Measurements from ENCODE around the gene C7.
A peak's percentile ranks its signal among the peaks of the same experiment; 100 is the strongest.
"Not testable (repeated sequence)": the region's sequence is repeated elsewhere in the genome, so short reads cannot be mapped to it uniquely, and the experiment has no call there.

Gene C7

GRCh38 chr5:40988746-40989510 is 79.6 kb downstream of the C7 start:
- FAIRE-seq (no peak), DNase-seq (ENCODE audit: low spot score) (peak; percentile 34)

- FAIRE-seq = no peak
- DNase-seq (ENCODE audit: low spot score) = no peak
Measured at GRCh38 chr5:40991168-40991980, 82.1 kb downstream of the C7 start.

GRCh38 chr5:40991981-40992559 is 82.8 kb downstream of the C7 start:
- FAIRE-seq (no peak), DNase-seq (ENCODE audit: low spot score) (no peak)

- FAIRE-seq (no peak), DNase-seq (ENCODE audit: low spot score) (peak; percentile 33)
Measured at GRCh38 chr5:40995801-40996586, 86.7 kb downstream of the C7 start.

- DNase-seq (ENCODE audit: low spot score) (no peak), FAIRE-seq (no peak)
Measured at GRCh38 chr5:40999142-40999541, 89.8 kb downstream of the C7 start.

GRCh38 chr5:40999966-41000365 is 90.7 kb downstream of the C7 start:
- DNase-seq (ENCODE audit: low spot score) (no peak), FAIRE-seq (no peak)

- DNase-seq (ENCODE audit: low spot score) = no peak
- no peak for FAIRE-seq
Measured at GRCh38 chr5:41003670-41004376, 94.5 kb downstream of the C7 start.

GRCh38 chr5:41004931-41005330 is 95.6 kb downstream of the C7 start:
- DNase-seq (ENCODE audit: low spot score) = no peak
- no peak for FAIRE-seq

- DNase-seq (ENCODE audit: low spot score) (peak; percentile 81), FAIRE-seq (peak; percentile 84)
Measured at GRCh38 chr5:41009232-41009631, 99.9 kb downstream of the C7 start.

GRCh38 chr5:41010572-41010971 is 101.3 kb downstream of the C7 start:
- FAIRE-seq = no peak
- DNase-seq (ENCODE audit: low spot score) = no peak

- FAIRE-seq (no peak), DNase-seq (ENCODE audit: low spot score) (no peak)
Measured at GRCh38 chr5:41012318-41012717, 103.0 kb downstream of the C7 start.

GRCh38 chr5:41022600-41022999 is 113.3 kb downstream of the C7 start:
- not testable (repeated sequence) for FAIRE-seq; DNase-seq (ENCODE audit: low spot score)
